ENCODE measurements around the gene GATAD2B. TPM values are rescaled to one million over a fixed set of nuclear protein-coding genes. Genes with fewer than 3 reads are reported as not detected.

The GATAD2B gene
- total and polyA plus RNA-seq, 2 of the 4 experiments (the other 2 are of a cell fraction), result 3.8 to 6.2 TPM

DNA sequence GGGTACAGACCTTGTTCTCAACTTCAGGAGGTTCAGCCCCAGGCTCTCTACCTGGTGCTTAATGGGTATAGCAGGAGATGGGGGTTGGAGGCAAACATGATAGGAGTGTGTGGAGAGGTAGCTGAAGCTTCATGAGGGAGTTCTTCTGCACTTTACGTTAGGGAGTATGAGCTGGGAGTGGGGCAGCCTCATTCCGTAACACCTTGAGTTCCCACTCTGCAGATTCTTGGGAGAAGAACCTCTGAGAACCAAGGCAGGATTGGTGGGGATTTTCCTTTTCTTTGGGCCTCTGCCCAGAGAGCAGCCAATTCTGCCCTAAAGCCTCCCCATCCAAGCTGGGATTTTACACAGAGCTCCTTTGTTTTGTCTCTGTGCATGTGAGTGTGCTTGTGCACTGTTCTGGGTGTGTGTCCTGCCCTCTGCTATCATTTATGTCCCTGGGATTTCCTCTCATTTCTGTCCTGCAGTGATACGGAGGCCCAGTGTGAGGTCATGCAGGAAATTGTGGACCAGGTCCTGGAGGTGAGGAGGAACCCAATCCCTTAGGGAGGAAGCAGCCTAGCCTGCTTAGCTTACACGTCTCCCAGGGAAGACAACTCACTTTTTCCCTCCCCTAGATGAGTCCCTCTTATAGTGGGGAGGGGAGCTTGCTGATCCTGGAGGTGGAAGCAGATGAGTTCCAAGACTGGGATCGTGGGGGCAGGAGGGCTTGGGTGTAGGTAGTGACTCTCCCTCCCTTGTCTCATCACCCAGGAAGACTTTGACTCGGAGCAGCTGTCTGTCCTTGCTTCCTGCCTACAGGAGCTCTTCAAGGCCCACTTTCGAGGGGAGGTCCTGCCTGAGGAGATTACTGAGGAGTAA, 159.2 kb downstream of the GATAD2B start:
- POLR2A ChIA-PET (ENCODE audit: unreplicated experiment), result no interaction called here
- no peaks in the 10 kb centered on the region for H4K20me1 ChIP-seq (ENCODE audit: insufficient read depth, low read length)
- no peak overlapping the region for H2AFZ ChIP-seq (replicated peaks; ENCODE audit: low read length, poor library complexity)
- dilution Hi-C loops (cut with HindIII; ENCODE audit: low sequenced_read_pairs, unreplicated experiment), result no loop called here
- ATAC-seq (ENCODE audit: low read depth), result no peak
- H3K4me1 ChIP-seq (ENCODE audit: control insufficient read depth, insufficient read depth, low read length), result no peaks in the 10 kb centered on the region
- H3K9me3 ChIP-seq (ENCODE audit: control insufficient read depth, insufficient read depth, low read length), result no peaks in the 10 kb centered on the region
- in situ Hi-C loops (cut with MboI; ENCODE audit: low sequenced_read_pairs), result no loop called here
- no peak overlapping the region for H3K56ac ChIP-seq (ENCODE audit: extremely low read depth, insufficient read depth, low read length)
- TF ChIP-seq NFE2L2 (IDR thresholded peaks at IDR 0.05; ENCODE audit: low read depth, low read length), result no peak
- no peak for TF ChIP-seq MAZ (IDR thresholded peaks at IDR 0.05; ENCODE audit: borderline replicate concordance, low read depth, low read length)
- no peak for TF ChIP-seq RCOR1 (IDR thresholded peaks at IDR 0.05; ENCODE audit: insufficient replicate concordance, low read length)
- TF ChIP-seq, protein P1, sequence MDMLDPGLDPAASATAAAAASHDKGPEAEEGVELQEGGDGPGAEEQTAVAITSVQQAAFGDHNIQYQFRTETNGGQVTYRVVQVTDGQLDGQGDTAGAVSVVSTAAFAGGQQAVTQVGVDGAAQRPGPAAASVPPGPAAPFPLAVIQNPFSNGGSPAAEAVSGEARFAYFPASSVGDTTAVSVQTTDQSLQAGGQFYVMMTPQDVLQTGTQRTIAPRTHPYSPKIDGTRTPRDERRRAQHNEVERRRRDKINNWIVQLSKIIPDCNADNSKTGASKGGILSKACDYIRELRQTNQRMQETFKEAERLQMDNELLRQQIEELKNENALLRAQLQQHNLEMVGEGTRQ (IDR thresholded peaks at IDR 0.05; ENCODE audit: low read depth, low read length), result no peak
- TF ChIP-seq CHD1 (IDR thresholded peaks at IDR 0.05; ENCODE audit: low read depth, low read length), result no peak
- TF ChIP-seq BHLHE40 (IDR thresholded peaks at IDR 0.05; ENCODE audit: low read depth, low read length), result no peak
- TF ChIP-seq MAFK (IDR thresholded peaks at IDR 0.05; ENCODE audit: low read depth, low read length), result no peak
- TF ChIP-seq, protein P2, sequence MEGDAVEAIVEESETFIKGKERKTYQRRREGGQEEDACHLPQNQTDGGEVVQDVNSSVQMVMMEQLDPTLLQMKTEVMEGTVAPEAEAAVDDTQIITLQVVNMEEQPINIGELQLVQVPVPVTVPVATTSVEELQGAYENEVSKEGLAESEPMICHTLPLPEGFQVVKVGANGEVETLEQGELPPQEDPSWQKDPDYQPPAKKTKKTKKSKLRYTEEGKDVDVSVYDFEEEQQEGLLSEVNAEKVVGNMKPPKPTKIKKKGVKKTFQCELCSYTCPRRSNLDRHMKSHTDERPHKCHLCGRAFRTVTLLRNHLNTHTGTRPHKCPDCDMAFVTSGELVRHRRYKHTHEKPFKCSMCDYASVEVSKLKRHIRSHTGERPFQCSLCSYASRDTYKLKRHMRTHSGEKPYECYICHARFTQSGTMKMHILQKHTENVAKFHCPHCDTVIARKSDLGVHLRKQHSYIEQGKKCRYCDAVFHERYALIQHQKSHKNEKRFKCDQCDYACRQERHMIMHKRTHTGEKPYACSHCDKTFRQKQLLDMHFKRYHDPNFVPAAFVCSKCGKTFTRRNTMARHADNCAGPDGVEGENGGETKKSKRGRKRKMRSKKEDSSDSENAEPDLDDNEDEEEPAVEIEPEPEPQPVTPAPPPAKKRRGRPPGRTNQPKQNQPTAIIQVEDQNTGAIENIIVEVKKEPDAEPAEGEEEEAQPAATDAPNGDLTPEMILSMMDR (conservative IDR thresholded peaks at IDR 0.05; ENCODE audit: low read depth, low read length), result no peak
- intact Hi-C loops (cut with micrococcal nuclease), result no loop called here
- no TSS peak for BruUV-seq (replicated peaks)
- no peak overlapping the region for H3K4me2 ChIP-seq (ENCODE audit: low read depth, low read length)
- H2BK5ac ChIP-seq (ENCODE audit: low read depth, low read length, poor library complexity, severe bottlenecking), result no peak overlapping the region
- H3K79me1 ChIP-seq (ENCODE audit: low read depth in 1 of 2, low read length in 2 of 2), result no peaks in the 10 kb centered on the region
- CTCF ChIA-PET, result no interaction called here
- no peak overlapping the region for H3K9ac ChIP-seq (ENCODE audit: low read depth, low read length)
- no peak overlapping the region for H3K4me3 ChIP-seq (ENCODE audit: insufficient read depth, low read depth, low read length)
- no peak overlapping the region for H2BK15ac ChIP-seq (ENCODE audit: low read depth, low read length)
- no peak overlapping the region for H2BK20ac ChIP-seq (ENCODE audit: low read depth, low read length)
- no peak overlapping the region for H3K27ac ChIP-seq (ENCODE audit: insufficient read depth, low read length)
- H3K4ac ChIP-seq (ENCODE audit: low read depth, low read length), result no peak overlapping the region
- no peak overlapping the region for H2AK5ac ChIP-seq (ENCODE audit: low read depth, low read length)
- H2BK120ac ChIP-seq (ENCODE audit: low read depth, low read length), result no peak overlapping the region
- peaks cover 8% of the 10 kb centered on the region for H3K9me1 ChIP-seq (ENCODE audit: insufficient read depth, low read length)
- H4K91ac ChIP-seq (ENCODE audit: insufficient read depth, low read depth, low read length), result no peak overlapping the region
- DNase-seq, result no peak
- H2AK9ac ChIP-seq (replicated peaks; ENCODE audit: low read depth, low read length, poor library complexity), result no peak overlapping the region
- no peak overlapping the region for H3K23ac ChIP-seq (ENCODE audit: low read depth, low read length)
- peaks cover 68% of the 10 kb centered on the region for H3K36me3 ChIP-seq (ENCODE audit: control insufficient read depth, insufficient read depth, low read length)
- WGBS, 2 experiments (ENCODE audit: extremely low coverage in 2 of 2, insufficient read length in 1 of 2), result no CpG with 5 or more reads among the region's 7 CpGs
- H4K5ac ChIP-seq (ENCODE audit: low read depth, low read length), result no peak overlapping the region
- H3K18ac ChIP-seq (ENCODE audit: low read depth, low read length), result no peak overlapping the region
- H3K14ac ChIP-seq (replicated peaks; ENCODE audit: low read depth, low read length), result no peak overlapping the region
- no peaks in the 10 kb centered on the region for H3K27me3 ChIP-seq (ENCODE audit: control insufficient read depth, insufficient read depth, low read length)
- H4K8ac ChIP-seq (ENCODE audit: low read depth in 2 of 2, low read length in 2 of 2), result no peak overlapping the region
